ENCODE data around the gene TMEFF2.

- TF ChIP-seq CTCF (IDR thresholded peaks at IDR 0.05) (no peak), POLR2A (IDR thresholded peaks at IDR 0.05) (no peak)
These were observed 226.6 kb downstream of the TMEFF2 start for GRCh38 chr2:191968120-191968519.
